GM19372 (cell line): Measurements from ENCODE around the gene OVAAL.
"Not testable (repeated sequence)": the region's sequence is repeated elsewhere in the genome, so short reads cannot be mapped to it uniquely, and the experiment has no call there.

Experiments
- ATAC-seq: cut with Tn5 transposase; IDR thresholded peaks from one replicate; pipeline ENCODE4 v1.9.1; 2021; ENCODE audit warnings: mild to moderate bottlenecking, low read depth, moderate library complexity; ENCODE audit not compliant: unreplicated experiment

The OVAAL gene

GRCh38 chr1:180539136-180539535 lies 19.6 kb upstream of the OVAAL start:
- no peak for ATAC-seq

GRCh38 chr1:180540697-180541594 lies 17.8 kb upstream of the OVAAL start:
- no peak for ATAC-seq

GRCh38 chr1:180542113-180542837 lies 16.5 kb upstream of the OVAAL start:
- no peak for ATAC-seq

- ATAC-seq = no peak
Observed at GRCh38 chr1:180542838-180543145, 16.0 kb upstream of the OVAAL start.

- ATAC-seq = no peak
Observed at GRCh38 chr1:180544050-180544449, 14.7 kb upstream of the OVAAL start.

GRCh38 chr1:180545991-180546390 lies 12.8 kb upstream of the OVAAL start:
- ATAC-seq = no peak

- no peak for ATAC-seq
Observed at GRCh38 chr1:180548686-180549317, 10.0 kb upstream of the OVAAL start.

- not testable (repeated sequence) for ATAC-seq
Observed at GRCh38 chr1:180549770-180550169, 9.0 kb upstream of the OVAAL start.

- ATAC-seq = no peak
Observed at GRCh38 chr1:180550241-180550640, 8.5 kb upstream of the OVAAL start.

- ATAC-seq = no peak
Observed at GRCh38 chr1:180551997-180552396, 6.8 kb upstream of the OVAAL start.

GRCh38 chr1:180553046-180553445 lies 5.7 kb upstream of the OVAAL start:
- ATAC-seq = not testable (repeated sequence)

- ATAC-seq = no peak
Observed at GRCh38 chr1:180555411-180555810, 3.4 kb upstream of the OVAAL start.

- ATAC-seq = no peak
Observed at GRCh38 chr1:180560200-180560867, 1.6 kb downstream of the OVAAL start.

GRCh38 chr1:180560868-180561600 lies 2.3 kb downstream of the OVAAL start:
- no peak for ATAC-seq

GRCh38 chr1:180562640-180563025 lies 3.9 kb downstream of the OVAAL start:
- no peak for ATAC-seq

GRCh38 chr1:180563026-180563827 lies 4.5 kb downstream of the OVAAL start:
- no peak for ATAC-seq

- no peak for ATAC-seq
Observed at GRCh38 chr1:180565121-180565871, 6.5 kb downstream of the OVAAL start.

- ATAC-seq = no peak
Observed at GRCh38 chr1:180566026-180566425, 7.3 kb downstream of the OVAAL start.

GRCh38 chr1:180566495-180566894 lies 7.7 kb downstream of the OVAAL start:
- no peak for ATAC-seq
